CD14-positive monocyte (primary cell): ENCODE measurements around the gene SLC37A3. TPM values are rescaled to one million over a fixed set of nuclear protein-coding genes. Genes with fewer than 3 reads are reported as not detected.

Experiments
- DNase-seq, 3 donors: peaks; one replicate each; pipeline ENCODE4 v3.0.0-alpha.2; 2011 to 2022
- H2AFZ ChIP-seq: 2 replicates; pipeline ENCODE4 v1.6.0; 2012; ENCODE audit warnings: mild to moderate bottlenecking, low read depth, low read length, inconsistent platforms; ENCODE audit not compliant: insufficient read depth, poor library complexity, severe bottlenecking
- H3K27ac ChIP-seq, 2 donors: 1 replicate in 1 of 2; 2 replicates in 1 of 2; pipeline ENCODE4 v1.5.1; 2012 to 2013; ENCODE audit warnings: low read length in 2 of 2, control low read depth in 1 of 2, inconsistent platforms in 1 of 2, low read depth in 1 of 2, mild to moderate bottlenecking in 1 of 2
- H3K27me3 ChIP-seq, 2 donors: one replicate each; pipeline versions ENCODE4 v1.6.0 to v1.6.1; 2011 to 2013; ENCODE audit warnings: low read length in 2 of 2; ENCODE audit not compliant: control insufficient read depth in 2 of 2, insufficient read depth in 2 of 2
- H3K36me3 ChIP-seq, 2 donors: replicated peaks in 1 of 2; 1 replicate in 1 of 2; 2 replicates in 1 of 2; pipeline versions ENCODE4 v1.5.1 to v1.6.1; 2012 to 2013; ENCODE audit warnings: low read length in 2 of 2, control low read depth in 1 of 2, inconsistent platforms in 1 of 2, mild to moderate bottlenecking in 1 of 2; ENCODE audit not compliant: insufficient read depth in 2 of 2, control insufficient read depth in 1 of 2
- H3K4me1 ChIP-seq, 2 donors: 1 replicate in 1 of 2; 2 replicates in 1 of 2; pipeline versions ENCODE4 v1.5.1 to v1.6.1; 2012 to 2013; ENCODE audit warnings: low read length in 2 of 2, control low read depth in 1 of 2, inconsistent platforms in 1 of 2, mild to moderate bottlenecking in 1 of 2, moderate library complexity in 1 of 2; ENCODE audit not compliant: insufficient read depth in 2 of 2, control insufficient read depth in 1 of 2
- H3K4me2 ChIP-seq: replicated peaks from 2 replicates; pipeline ENCODE3; 2012; ENCODE audit warnings: low read length, moderate library complexity, mild to moderate bottlenecking; ENCODE audit not compliant: poor library complexity, severe bottlenecking; ENCODE audit errors: extremely low read depth
- H3K4me3 ChIP-seq, 3 experiments: fragments of 200-600 bp in 1 of 3; sonication (generic) in 1 of 3; replicated peaks in 1 of 3; 1 replicate in 2 of 3; 2 replicates in 1 of 3; pipeline ENCODE4 v1.5.1; 2011 to 2013; ENCODE audit warnings: low read length in 3 of 3, mild to moderate bottlenecking in 3 of 3, control low read depth in 2 of 3, low read depth in 2 of 3, inconsistent platforms in 1 of 3, moderate library complexity in 1 of 3
- H3K79me2 ChIP-seq: 2 replicates; pipeline ENCODE4 v1.6.0; 2012; ENCODE audit warnings: mild to moderate bottlenecking, control low read depth, inconsistent platforms, low read length, moderate library complexity; ENCODE audit not compliant: insufficient read depth
- H3K9ac ChIP-seq: 2 replicates; pipeline ENCODE4 v1.6.0; 2017; ENCODE audit warnings: low read length, mild to moderate bottlenecking; ENCODE audit not compliant: insufficient read depth, poor library complexity, severe bottlenecking
- H3K9me3 ChIP-seq, 2 donors: replicated peaks in 1 of 2; 1 replicate in 1 of 2; 2 replicates in 1 of 2; pipeline versions ENCODE4 v1.5.1 to v1.6.1; 2012 to 2013; ENCODE audit warnings: low read length in 2 of 2, control low read depth in 1 of 2; ENCODE audit not compliant: control insufficient read depth in 1 of 2, insufficient read depth in 1 of 2
- H4K20me1 ChIP-seq: 2 replicates; pipeline ENCODE4 v1.6.0; 2012; ENCODE audit warnings: mild to moderate bottlenecking, low read length, control low read depth, moderate library complexity; ENCODE audit not compliant: insufficient read depth
- H3K27ac Mint-ChIP-seq, 7 donors: one replicate each; pipeline ENCODE4 v1.8.0; 2020; ENCODE audit warnings: mild to moderate bottlenecking in 7 of 7, mixed read lengths in 7 of 7, moderate library complexity in 6 of 7, inconsistent platforms in 2 of 7
- H3K27me3 Mint-ChIP-seq, 3 donors: one replicate each; pipeline ENCODE4 v1.8.0; 2021 to 2022; ENCODE audit warnings: low read depth in 3 of 3, mild to moderate bottlenecking in 3 of 3, mixed read lengths in 3 of 3, moderate library complexity in 3 of 3, inconsistent platforms in 1 of 3
- H3K36me3 Mint-ChIP-seq, 2 donors: one replicate each; pipeline ENCODE4 v1.8.0; 2020; ENCODE audit warnings: mixed read lengths in 2 of 2, inconsistent platforms in 1 of 2, mild to moderate bottlenecking in 1 of 2
- H3K4me1 Mint-ChIP-seq: one replicate; pipeline ENCODE4 v1.8.0; 2020; ENCODE audit warnings: mild to moderate bottlenecking, mixed read lengths
- H3K4me3 Mint-ChIP-seq, 2 donors: one replicate each; pipeline ENCODE4 v1.8.0; 2020; ENCODE audit warnings: mild to moderate bottlenecking in 2 of 2, mixed read lengths in 2 of 2, moderate library complexity in 1 of 2
- H3K9me3 Mint-ChIP-seq, 7 donors: one replicate each; pipeline ENCODE4 v1.8.0; 2020 to 2022; ENCODE audit warnings: mixed read lengths in 7 of 7, mild to moderate bottlenecking in 6 of 7, moderate library complexity in 6 of 7, inconsistent platforms in 2 of 7
- WGBS: methylation state at CpG from one replicate; pipeline ENCODE4 v1.1.5; 2013; ENCODE audit warnings: missing lambda C conversion rate; ENCODE audit not compliant: insufficient coverage; 5-methylcytosine and 5-hydroxymethylcytosine counted together
- intact Hi-C, 2 donors: fragments of 100-400 bp; cut with micrococcal nuclease; formaldehyde crosslinking; loops; one replicate each; pipeline versions ENCODE4 v1.15.0 to v1.15.1; 2023
- polyA plus RNA-seq, 3 donors: library from polyadenylated mRNA; depleted of rRNA in 1 of 3; unstranded in 2 of 3; stranded (reverse) in 1 of 3; fragments of 300-500 nt in 2 of 3; fragments of >200 nt in 1 of 3; fragmentation: Illumina TruSeq in 2 of 3; gene quantifications; 1 replicate in 2 of 3; 2 replicates in 1 of 3; pipeline ENCODE4 v1.2.3, GENCODE V29; 2012 to 2021
- small RNA-seq: library from RNA; depleted of rRNA; stranded (forward); fragments of <200 nt; gene quantifications from one replicate; pipeline ENCODE3, GENCODE V24; 2012; ENCODE audit warnings: low read depth; ENCODE audit not compliant: insufficient read length
- TF ChIP-seq, protein P1 (sequence below): fragments of 200-600 bp; IDR thresholded peaks from one replicate; pipeline ENCODE4 v1.8.0; 2022; ENCODE audit warnings: antibody characterized with exemption, mild to moderate bottlenecking

SLC37A3 gene
- polyA plus RNA-seq, 3 donors = 3.1 to 26.1 (median 5.2) TPM

DNA sequence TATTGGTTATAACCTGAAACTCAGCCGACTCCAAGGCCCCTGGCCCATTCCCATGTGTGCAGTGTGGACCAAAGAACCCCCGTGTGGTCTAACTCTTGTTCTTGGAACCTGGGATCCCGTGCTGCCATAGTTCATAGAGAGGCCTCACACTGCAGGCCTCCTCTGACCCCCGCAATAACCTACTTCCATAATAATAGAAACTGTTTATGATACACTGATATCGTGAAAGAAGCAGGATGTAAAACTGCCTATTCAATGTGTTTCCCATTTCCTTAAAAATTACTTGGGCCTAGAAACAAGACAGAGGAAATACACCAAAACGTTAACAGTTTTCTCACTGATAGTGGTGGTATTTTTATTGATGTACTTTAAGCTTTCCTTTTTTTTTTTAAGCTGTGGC is 112.4 kb downstream of the SLC37A3 start:
- no peak overlapping the region for H3K27ac ChIP-seq
- no peaks in the 10 kb centered on the region for H3K9me3 ChIP-seq
- Mint-ChIP-seq H3K27ac (no peak overlapping the region), H3K4me1 (peaks cover 16% of the 10 kb centered on the region), H3K4me3 (no peak overlapping the region), H3K36me3 (no peaks in the 10 kb centered on the region), H3K9me3 (peaks cover 0 to 3% (median 0%) of the 10 kb centered on the region in 7 donors), H3K27me3 (peaks cover 6 to 14% (median 7%) of the 10 kb centered on the region in 3 donors)
- H4K20me1 ChIP-seq = no peaks in the 10 kb centered on the region
- H3K4me1 ChIP-seq = peaks cover 11 to 15% of the 10 kb centered on the region in 2 donors
- no peaks in the 10 kb centered on the region for H3K79me2 ChIP-seq
- no peak overlapping the region for H3K4me2 ChIP-seq
- H3K9ac ChIP-seq = no peak overlapping the region
- WGBS = 100% methylated on average over 1 of the region's 6 CpGs
- intact Hi-C loops = no loop called here
- H3K4me3 ChIP-seq = no peak overlapping the region
- DNase-seq = no peak
- H2AFZ ChIP-seq = no peak overlapping the region
- TF ChIP-seq, protein P1, sequence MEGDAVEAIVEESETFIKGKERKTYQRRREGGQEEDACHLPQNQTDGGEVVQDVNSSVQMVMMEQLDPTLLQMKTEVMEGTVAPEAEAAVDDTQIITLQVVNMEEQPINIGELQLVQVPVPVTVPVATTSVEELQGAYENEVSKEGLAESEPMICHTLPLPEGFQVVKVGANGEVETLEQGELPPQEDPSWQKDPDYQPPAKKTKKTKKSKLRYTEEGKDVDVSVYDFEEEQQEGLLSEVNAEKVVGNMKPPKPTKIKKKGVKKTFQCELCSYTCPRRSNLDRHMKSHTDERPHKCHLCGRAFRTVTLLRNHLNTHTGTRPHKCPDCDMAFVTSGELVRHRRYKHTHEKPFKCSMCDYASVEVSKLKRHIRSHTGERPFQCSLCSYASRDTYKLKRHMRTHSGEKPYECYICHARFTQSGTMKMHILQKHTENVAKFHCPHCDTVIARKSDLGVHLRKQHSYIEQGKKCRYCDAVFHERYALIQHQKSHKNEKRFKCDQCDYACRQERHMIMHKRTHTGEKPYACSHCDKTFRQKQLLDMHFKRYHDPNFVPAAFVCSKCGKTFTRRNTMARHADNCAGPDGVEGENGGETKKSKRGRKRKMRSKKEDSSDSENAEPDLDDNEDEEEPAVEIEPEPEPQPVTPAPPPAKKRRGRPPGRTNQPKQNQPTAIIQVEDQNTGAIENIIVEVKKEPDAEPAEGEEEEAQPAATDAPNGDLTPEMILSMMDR = no peak
- H3K27me3 ChIP-seq = no peaks in the 10 kb centered on the region
- H3K36me3 ChIP-seq = no peaks in the 10 kb centered on the region

DNA sequence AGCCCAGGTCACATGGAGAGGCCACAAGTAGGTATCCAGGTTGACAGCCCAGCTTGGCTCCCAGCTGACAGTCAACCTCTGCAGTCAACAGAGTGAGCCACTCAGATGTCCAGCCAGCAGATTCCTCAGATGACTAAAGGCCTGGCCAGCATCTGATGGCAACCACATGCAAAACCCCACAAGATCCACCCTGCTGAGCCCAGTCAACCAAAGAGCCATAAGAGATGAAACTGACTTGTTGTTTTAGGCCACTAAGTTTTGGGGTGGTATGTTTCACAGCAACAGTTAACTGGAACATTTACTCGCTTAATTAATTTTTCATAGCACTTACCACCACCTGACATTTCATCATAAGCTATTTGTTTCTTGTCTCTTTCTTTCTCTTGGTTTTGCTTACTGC is 114.3 kb downstream of the SLC37A3 start:
- no peak overlapping the region for H3K4me2 ChIP-seq
- intact Hi-C loops = no loop called here

More for the DNA sequence above, 114.3 kb downstream of the SLC37A3 start:
- H3K4me3 ChIP-seq = no peak overlapping the region
- no peaks in the 10 kb centered on the region for H3K27me3 ChIP-seq
- WGBS = no CpG with 5 or more reads among the region's 1 CpG
- TF ChIP-seq, protein P1 = no peak
- Mint-ChIP-seq H3K36me3 (no peaks in the 10 kb centered on the region), H3K4me1 (peaks cover 16% of the 10 kb centered on the region), H3K9me3 (peaks cover 0 to 3% (median 0%) of the 10 kb centered on the region in 7 donors), H3K4me3 (no peak overlapping the region), H3K27ac (no peak overlapping the region), H3K27me3 (peaks cover 10 to 16% (median 11%) of the 10 kb centered on the region in 3 donors)
- H3K27ac ChIP-seq = no peak overlapping the region
- DNase-seq = no peak
- H3K9ac ChIP-seq = no peak overlapping the region
- H3K36me3 ChIP-seq = no peaks in the 10 kb centered on the region
- H4K20me1 ChIP-seq = no peaks in the 10 kb centered on the region
- H2AFZ ChIP-seq = no peak overlapping the region
- H3K79me2 ChIP-seq = no peaks in the 10 kb centered on the region
- H3K4me1 ChIP-seq = peaks cover 11 to 15% of the 10 kb centered on the region in 2 donors
- no peaks in the 10 kb centered on the region for H3K9me3 ChIP-seq

Small RNAs within 50 kb of the gene (small RNA-seq; reads per million reads assigned to genes)
- not detected for gene RNA5SP247
- 35.7 reads per million, percentile 92 among the genes with 10 or more reads in this experiment for gene RNA5SP248

Other genes starting within 250 kb of the SLC37A3 start
- gene KDM7A, start 221.5 kb downstream of the SLC37A3 start, polyA plus RNA-seq = 10 to 100 TPM in 1 of 3 donors, 1 to 10 TPM in 2; 4.9 to 37.9 (median 7.9) TPM
- gene RAB19, start 5.5 kb upstream of the SLC37A3 start, polyA plus RNA-seq = not detected
- 100 to 1,000 TPM in 2 of 3 donors, 10 to 100 TPM in 1; 88.4 to 160 (median 127) TPM for gene MKRN1, start 81.0 kb upstream of the SLC37A3 start, polyA plus RNA-seq
- not detected for gene DENND2A, start 242.3 kb upstream of the SLC37A3 start, polyA plus RNA-seq